ENCODE measurements around the gene SYT11.

DNA sequence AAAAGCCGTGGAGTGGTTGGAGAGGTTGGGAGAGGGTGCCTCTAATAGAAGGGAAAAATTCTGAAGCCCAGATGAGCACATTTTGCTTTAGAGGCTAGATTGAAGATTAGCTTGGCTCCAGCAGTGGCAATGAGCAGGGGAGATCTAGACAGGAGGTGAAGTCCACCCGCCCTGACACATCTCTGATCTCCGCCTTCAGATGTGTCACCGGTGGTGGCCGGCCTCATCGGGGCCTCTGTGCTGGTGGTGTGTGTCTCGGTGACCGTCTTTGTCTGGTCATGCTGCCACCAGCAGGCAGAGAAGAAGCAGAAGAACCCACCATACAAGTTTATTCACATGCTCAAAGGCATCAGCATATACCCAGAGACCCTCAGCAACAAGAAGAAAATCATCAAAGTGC lies 8.4 kb downstream of the SYT11 start:
- TF ChIP-seq EZH2 (IDR thresholded peaks at IDR 0.05) (no peak), EZH2phosphoT487 (IDR thresholded peaks at IDR 0.05) (no peak)
- TF ChIP-seq, protein P1, sequence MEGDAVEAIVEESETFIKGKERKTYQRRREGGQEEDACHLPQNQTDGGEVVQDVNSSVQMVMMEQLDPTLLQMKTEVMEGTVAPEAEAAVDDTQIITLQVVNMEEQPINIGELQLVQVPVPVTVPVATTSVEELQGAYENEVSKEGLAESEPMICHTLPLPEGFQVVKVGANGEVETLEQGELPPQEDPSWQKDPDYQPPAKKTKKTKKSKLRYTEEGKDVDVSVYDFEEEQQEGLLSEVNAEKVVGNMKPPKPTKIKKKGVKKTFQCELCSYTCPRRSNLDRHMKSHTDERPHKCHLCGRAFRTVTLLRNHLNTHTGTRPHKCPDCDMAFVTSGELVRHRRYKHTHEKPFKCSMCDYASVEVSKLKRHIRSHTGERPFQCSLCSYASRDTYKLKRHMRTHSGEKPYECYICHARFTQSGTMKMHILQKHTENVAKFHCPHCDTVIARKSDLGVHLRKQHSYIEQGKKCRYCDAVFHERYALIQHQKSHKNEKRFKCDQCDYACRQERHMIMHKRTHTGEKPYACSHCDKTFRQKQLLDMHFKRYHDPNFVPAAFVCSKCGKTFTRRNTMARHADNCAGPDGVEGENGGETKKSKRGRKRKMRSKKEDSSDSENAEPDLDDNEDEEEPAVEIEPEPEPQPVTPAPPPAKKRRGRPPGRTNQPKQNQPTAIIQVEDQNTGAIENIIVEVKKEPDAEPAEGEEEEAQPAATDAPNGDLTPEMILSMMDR (IDR thresholded peaks at IDR 0.05), result no peak

All from neural progenitor cell (in vitro differentiated cells).